ENCODE results near the gene CCBE1.

Gene CCBE1

GRCh38 chr18:59454909-59455727 is 242.1 kb downstream of the CCBE1 start:
- DNase-seq (ENCODE audit: low read depth), result no peak

GRCh38 chr18:59453468-59453961 is 243.7 kb downstream of the CCBE1 start:
- no peak for DNase-seq (ENCODE audit: low read depth)

GRCh38 chr18:59451963-59452362 is 245.3 kb downstream of the CCBE1 start:
- no peak for DNase-seq (ENCODE audit: low read depth)

GRCh38 chr18:59451073-59451472 is 246.2 kb downstream of the CCBE1 start:
- no peak for DNase-seq (ENCODE audit: low read depth)

GRCh38 chr18:59448546-59448945 is 248.7 kb downstream of the CCBE1 start:
- DNase-seq (ENCODE audit: low read depth), result no peak

- no peak for DNase-seq (ENCODE audit: low read depth)
Measured at GRCh38 chr18:59446012-59446411, 251.2 kb downstream of the CCBE1 start.

- DNase-seq (ENCODE audit: low read depth), result no peak
Measured at GRCh38 chr18:59437851-59438569, 259.2 kb downstream of the CCBE1 start.

GRCh38 chr18:59432803-59433597 is 264.2 kb downstream of the CCBE1 start:
- DNase-seq (ENCODE audit: low read depth), result no peak

GRCh38 chr18:59431131-59431530 is 266.1 kb downstream of the CCBE1 start:
- DNase-seq (ENCODE audit: low read depth), result no peak

GRCh38 chr18:59429608-59430007 is 267.6 kb downstream of the CCBE1 start:
- no peak for DNase-seq (ENCODE audit: low read depth)

GRCh38 chr18:59428018-59428417 is 269.2 kb downstream of the CCBE1 start:
- DNase-seq (ENCODE audit: low read depth), result no peak

- DNase-seq (ENCODE audit: low read depth), result no peak
Measured at GRCh38 chr18:59426855-59427254, 270.4 kb downstream of the CCBE1 start.

GRCh38 chr18:59423259-59423658 is 274.0 kb downstream of the CCBE1 start:
- no peak for DNase-seq (ENCODE audit: low read depth)

GRCh38 chr18:59420244-59420643 is 277.0 kb downstream of the CCBE1 start:
- no peak for DNase-seq (ENCODE audit: low read depth)

GRCh38 chr18:59419386-59419785 is 277.8 kb downstream of the CCBE1 start:
- no peak for DNase-seq (ENCODE audit: low read depth)

- DNase-seq (ENCODE audit: low read depth), result no peak
Measured at GRCh38 chr18:59416818-59417217, 280.4 kb downstream of the CCBE1 start.

- no peak for DNase-seq (ENCODE audit: low read depth)
Measured at GRCh38 chr18:59414111-59414653, 283.0 kb downstream of the CCBE1 start.

GRCh38 chr18:59402432-59403090 is 294.7 kb downstream of the CCBE1 start:
- DNase-seq (ENCODE audit: low read depth), result peak; percentile 53

- DNase-seq (ENCODE audit: low read depth), result no peak
Measured at GRCh38 chr18:59400407-59400806, 296.8 kb downstream of the CCBE1 start.

GRCh38 chr18:59395226-59396175 is 301.7 kb downstream of the CCBE1 start:
- DNase-seq (ENCODE audit: low read depth), result no peak
